NB4 (cell line): ENCODE measurements around the gene KRTAP4-3.
"Not testable (repeated sequence)": the region's sequence is repeated elsewhere in the genome, so short reads cannot be mapped to it uniquely, and the experiment has no call there.

Experiments used
- MYC ChIP-seq: IDR thresholded peaks from 2 replicates; pipeline ENCODE4 v1.6.1; 2011; ENCODE audit warnings: low read depth, low read length
- POLR2A ChIP-seq: IDR thresholded peaks from 2 replicates; pipeline ENCODE4 v1.6.1; 2011; ENCODE audit warnings: mild to moderate bottlenecking; ENCODE audit not compliant: insufficient read length; ENCODE audit errors: extremely low read depth
- TF ChIP-seq, protein P1 (sequence below): IDR thresholded peaks from one replicate; pipeline ENCODE4 v1.5.1; 2012; ENCODE audit warnings: low read depth, low read length
- TF ChIP-seq, protein P2 (sequence below): IDR thresholded peaks from 2 replicates; pipeline ENCODE4 v1.6.1; 2011; ENCODE audit warnings: low read depth, low read length

DNA sequence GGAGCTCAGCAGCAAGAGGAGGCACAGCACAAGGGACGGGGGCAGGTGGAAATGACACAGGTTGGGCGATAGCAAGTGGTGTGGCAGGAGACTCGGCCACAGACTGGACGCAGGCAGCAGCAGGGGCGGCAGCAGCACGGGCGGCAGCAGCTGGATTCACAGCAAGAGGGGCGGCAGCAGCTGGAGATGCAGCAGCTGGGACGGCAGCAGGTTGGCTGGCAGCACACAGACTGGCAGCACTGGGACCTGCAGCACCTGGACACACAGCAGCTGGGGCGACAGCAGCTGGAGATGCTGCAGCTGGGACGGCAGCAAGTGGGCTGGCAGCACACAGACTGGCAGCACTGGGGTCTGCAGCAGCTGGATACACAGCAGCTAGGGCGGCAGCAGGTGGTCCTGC lies 28.2 kb downstream of the KRTAP4-3 start:
- TF ChIP-seq, protein P1, sequence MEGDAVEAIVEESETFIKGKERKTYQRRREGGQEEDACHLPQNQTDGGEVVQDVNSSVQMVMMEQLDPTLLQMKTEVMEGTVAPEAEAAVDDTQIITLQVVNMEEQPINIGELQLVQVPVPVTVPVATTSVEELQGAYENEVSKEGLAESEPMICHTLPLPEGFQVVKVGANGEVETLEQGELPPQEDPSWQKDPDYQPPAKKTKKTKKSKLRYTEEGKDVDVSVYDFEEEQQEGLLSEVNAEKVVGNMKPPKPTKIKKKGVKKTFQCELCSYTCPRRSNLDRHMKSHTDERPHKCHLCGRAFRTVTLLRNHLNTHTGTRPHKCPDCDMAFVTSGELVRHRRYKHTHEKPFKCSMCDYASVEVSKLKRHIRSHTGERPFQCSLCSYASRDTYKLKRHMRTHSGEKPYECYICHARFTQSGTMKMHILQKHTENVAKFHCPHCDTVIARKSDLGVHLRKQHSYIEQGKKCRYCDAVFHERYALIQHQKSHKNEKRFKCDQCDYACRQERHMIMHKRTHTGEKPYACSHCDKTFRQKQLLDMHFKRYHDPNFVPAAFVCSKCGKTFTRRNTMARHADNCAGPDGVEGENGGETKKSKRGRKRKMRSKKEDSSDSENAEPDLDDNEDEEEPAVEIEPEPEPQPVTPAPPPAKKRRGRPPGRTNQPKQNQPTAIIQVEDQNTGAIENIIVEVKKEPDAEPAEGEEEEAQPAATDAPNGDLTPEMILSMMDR: not testable (repeated sequence)
- TF ChIP-seq MYC, POLR2A: not testable (repeated sequence)
- TF ChIP-seq, protein P2, sequence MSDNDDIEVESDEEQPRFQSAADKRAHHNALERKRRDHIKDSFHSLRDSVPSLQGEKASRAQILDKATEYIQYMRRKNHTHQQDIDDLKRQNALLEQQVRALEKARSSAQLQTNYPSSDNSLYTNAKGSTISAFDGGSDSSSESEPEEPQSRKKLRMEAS: not testable (repeated sequence)
